DMS79 treated with DMSO at 0.1 percent for 48 hours (cell line): Measurements from ENCODE around the gene RNH1.

Experiments used
- DNase-seq: peaks from one replicate; lab custom pipeline; 2025; lab: John Stamatoyannopoulos, UW

RNH1 gene

DNA sequence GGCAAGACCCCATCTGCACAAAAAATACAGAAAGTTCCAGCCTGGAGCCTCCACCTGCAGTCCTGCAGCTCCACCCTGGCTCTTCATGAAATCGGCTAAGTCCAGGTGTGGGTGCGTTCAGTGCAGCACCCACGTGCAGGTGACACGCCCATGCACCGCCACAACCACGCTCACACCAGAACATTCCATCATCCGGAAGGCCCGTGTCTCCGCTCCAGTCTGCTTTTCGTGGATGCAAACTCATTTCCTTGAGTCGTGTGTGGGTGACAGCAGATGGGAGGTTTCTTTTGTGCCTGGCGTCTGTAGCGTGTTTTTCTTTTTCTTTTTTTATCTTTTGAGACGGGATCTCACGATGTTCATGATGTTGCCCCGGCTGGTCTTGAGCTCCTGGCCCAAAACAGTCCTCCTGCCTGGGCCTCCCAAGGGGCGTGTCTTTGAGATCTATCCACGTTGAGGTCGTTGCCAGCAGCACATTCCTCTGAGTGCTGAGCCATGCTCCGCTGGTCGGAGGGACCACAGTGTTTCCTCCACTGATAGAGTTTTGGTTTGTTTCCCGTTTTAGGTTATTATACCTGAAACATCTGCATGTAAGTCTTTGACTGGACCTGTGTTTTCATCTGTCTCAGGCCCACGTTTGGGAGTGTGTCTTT is 49.8 kb downstream of the RNH1 start:
- DNase-seq, result no peak

- DNase-seq, result no peak
Measured at GRCh38 chr11:456533-456932, 50.5 kb downstream of the RNH1 start.

- no peak for DNase-seq
Measured at GRCh38 chr11:455566-456147, 51.4 kb downstream of the RNH1 start.

DNA sequence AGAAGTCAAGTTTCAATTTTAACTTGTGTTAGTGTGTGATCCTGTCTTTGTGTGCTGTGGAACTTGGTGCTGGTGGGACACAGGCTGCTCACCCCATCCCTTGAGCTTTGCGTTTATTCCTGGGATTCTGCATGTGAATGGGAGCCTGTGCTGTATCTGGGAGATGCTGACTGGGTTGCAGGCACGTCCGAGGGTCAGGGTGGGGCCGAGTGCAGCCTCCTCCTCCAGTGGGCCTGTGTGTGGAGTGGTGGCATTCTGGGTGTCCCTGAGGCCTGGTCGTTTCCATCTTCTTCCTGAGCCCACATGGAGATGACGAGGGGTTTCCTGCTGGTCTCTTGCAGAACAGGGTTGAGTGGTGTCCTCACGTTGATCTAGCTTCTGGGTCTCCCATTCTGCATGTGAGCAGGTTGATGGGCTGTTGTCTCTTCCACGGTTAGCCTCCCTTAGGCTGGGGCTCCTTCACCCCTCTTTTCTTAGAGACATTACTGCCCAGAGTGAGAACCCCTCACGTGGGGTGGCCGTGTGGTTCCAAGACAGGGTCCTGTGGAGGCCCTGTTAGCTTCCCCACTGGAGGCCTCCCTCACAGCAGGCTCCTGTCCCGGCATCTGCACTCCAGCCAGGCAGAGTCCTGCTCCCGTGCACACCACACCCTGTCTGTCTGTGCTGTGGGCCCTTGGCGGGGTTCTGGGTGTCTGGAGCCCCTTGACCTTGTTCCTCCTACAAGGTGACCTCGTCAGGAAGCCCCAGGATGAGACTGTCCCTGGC is 52.1 kb downstream of the RNH1 start:
- no peak for DNase-seq

DNA sequence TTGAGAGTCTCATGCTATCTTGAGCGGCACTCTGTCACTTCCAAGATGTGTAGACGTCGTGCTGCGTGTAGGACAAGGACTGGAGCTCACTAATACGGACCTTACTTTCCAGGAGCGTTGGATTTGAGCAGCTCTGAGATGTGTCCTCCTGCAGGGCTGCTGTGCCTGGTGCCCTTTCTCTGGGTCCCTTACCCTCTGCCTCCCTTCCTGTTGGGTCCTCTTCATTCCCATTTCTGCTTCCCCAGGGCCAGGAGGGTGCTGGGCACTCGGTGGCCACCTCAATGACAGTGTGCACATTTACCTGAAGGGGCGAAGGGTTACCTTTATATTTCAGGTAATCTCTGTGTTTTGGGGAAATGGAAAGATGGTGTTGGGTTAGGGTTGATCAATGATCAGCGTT is 53.0 kb downstream of the RNH1 start:
- DNase-seq, result no peak

GRCh38 chr11:453564-453963 is 53.5 kb downstream of the RNH1 start:
- no peak for DNase-seq

GRCh38 chr11:452916-453527 is 54.0 kb downstream of the RNH1 start:
- no peak for DNase-seq

GRCh38 chr11:452203-452744 is 54.8 kb downstream of the RNH1 start:
- no peak for DNase-seq

GRCh38 chr11:451738-452137 is 55.3 kb downstream of the RNH1 start:
- DNase-seq, result no peak

- DNase-seq, result peak; percentile 13
Measured at GRCh38 chr11:450809-451451, 56.1 kb downstream of the RNH1 start.

DNA sequence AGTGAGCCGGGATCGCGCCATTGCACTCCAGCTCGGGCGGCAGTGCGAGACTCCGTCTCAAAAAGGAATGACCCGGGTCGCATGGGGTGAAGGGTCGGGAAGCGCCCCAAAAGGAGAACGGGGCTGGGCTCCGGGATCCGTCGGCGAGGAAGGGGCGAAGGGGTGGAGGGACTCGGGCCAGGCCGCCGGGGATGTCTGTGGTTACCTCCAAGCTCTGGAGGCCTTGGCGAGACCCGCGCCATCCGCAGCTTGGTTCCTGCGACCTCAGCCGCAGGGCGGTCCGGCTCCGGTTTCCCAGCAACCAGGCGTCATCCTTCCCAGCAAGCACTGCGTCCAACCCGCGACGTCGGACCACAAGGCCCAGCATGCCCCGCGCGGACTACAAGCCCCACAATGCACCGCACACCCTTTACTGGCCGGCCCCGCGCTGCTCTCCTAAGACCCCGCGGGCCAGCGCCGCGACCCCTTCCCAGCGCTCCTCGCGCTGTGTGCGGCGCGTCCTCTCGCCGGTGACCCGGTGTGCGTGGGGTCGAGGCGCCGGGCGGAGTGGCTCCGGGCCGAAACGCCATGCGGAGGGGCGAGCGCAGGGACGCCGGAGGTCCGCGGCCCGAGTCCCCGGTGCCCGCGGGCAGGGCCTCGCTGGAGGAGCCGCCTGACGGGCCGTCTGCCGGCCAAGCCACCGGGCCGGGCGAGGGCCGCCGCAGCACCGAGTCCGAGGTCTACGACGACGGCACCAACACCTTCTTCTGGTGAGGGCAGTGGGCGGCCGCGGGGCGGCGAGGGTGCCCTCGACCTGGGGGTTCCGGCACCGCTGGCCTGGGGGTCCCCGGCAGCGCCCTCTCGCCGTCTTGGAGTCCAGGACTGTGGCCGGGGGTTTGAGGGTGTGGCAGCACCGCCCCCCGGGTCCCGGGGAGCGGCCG is 56.9 kb downstream of the RNH1 start, which contains the start of gene PTDSS2:
Gene PTDSS2 (plus strand): TSS at position 391 of the 920 bp plus-strand sequence. CDS start 177 bp downstream, at position 568.
- DNase-seq, result peak; percentile 74

GRCh38 chr11:447923-448731 is 58.9 kb downstream of the RNH1 start:
- DNase-seq, result peak; percentile 51

GRCh38 chr11:446891-447290 is 60.2 kb downstream of the RNH1 start:
- peak; percentile 2 for DNase-seq

- DNase-seq, result no peak
Measured at GRCh38 chr11:445765-446588, 61.1 kb downstream of the RNH1 start.
